Measurements from ENCODE around the gene MCC.

MCC gene

DNA sequence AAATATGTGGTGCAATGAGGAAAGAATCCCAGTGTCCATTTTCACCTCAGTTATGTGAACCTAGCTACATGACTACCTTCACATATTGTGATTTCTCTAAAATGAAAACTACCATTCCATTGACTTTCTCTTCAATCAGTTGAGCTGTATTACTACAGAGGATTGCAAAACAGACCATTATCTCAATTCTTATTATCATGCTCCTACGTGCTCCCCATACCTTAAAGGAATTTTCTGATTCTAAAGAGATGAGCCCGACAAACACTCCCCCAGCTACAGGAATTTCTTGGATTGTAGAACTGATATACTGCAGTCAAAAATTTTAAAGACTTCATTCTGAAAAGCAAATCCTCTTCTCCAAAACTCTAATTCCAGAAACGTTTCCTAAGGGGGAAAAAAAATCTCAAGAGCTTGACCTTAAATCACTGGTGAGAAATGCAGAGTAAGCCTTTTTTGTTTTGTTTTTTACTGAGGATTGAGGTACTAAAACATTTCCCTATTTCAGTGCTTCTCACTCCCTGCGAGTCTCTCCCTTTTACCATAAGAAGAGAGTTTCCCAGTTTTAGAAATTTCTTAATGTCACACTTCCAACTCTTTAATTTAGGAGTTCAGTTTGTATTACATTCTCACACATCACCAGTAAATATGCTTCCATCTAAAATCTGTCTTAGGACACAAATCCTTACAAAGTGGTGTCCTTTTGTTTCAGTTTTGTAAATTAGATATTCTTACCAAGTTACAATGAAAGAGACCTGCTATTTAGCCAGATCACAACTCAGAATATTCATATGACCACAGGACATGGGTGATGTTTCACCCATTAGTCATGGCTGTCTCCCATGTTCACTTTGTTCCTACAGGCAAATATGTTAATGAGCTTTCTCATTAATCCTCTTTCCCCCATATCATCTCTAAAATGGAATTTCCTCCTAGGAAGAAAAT, 257.3 kb downstream of the MCC start:
- DNase-seq (ENCODE audit: low read depth in 2 of 2, low spot score in 1 of 2) = no peak

DNA sequence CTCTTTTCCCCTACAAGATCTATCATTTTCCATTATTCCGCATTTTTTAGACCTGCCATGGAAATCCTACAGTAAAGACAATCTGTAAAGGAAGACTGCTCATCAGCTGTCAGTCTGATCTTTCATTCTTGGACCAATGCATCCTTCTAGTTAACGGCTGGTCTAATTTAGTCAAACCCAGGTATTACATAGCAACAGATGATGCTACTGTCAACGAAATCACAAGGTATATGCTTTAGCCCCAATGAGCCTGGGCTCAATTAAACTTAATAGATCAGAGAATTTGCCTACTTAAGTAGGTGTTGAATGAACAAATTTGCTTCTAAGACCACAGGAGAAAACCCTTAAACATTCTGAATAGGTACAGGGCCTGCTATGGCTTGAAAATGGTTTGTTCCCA, 260.5 kb downstream of the MCC start:
- no peak for DNase-seq (ENCODE audit: low read depth in 2 of 2, low spot score in 1 of 2)

DNA sequence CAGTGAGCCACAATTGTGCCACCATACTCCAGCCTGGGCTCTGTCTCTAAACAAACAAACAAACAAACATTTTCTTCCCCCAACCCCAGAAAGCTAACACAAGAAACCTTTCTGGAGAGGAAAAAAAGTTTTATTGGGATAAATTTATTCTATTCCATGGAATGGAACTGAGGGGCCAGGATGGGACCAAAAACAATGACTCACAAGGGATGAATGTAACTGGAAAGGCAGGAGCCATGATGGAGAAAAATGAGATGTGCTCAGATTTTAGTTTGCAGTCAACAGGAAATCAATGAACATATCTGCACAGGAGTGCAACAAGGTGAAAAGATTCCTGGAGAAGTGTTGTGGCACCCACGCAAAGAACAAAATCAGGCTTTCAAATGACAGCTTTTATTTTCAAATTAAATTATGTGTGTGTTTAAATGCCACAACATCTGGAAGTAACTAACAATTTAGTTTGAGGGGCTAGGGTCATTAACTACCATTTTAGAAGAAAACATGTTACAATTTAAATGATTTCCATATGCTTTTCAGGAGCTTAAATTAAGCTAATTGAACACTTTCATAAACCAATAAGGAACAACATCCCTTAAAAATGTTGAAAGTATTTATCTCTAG, 262.0 kb downstream of the MCC start:
- DNase-seq (ENCODE audit: low read depth in 2 of 2, low spot score in 1 of 2) = no peak

DNA sequence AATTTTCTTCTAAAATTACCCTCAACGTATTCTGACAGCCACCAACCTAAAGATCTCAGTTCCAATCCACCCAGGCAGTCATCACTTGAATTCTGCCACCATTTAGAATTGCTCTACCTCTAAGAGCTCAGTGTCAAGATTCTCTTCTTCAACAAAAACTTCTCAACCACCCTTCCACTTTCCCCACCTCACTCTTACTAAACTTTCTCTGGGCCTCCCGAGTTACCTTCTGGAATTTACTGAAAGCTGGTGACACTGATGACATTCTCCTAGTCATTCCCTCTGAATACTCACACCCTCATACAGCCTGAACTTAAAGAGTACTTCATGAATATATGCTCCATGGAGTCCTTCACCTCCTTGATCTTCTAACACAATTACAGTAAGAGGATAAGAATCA, 263.0 kb downstream of the MCC start:
- DNase-seq (ENCODE audit: low read depth in 2 of 2, low spot score in 1 of 2) = no peak

DNA sequence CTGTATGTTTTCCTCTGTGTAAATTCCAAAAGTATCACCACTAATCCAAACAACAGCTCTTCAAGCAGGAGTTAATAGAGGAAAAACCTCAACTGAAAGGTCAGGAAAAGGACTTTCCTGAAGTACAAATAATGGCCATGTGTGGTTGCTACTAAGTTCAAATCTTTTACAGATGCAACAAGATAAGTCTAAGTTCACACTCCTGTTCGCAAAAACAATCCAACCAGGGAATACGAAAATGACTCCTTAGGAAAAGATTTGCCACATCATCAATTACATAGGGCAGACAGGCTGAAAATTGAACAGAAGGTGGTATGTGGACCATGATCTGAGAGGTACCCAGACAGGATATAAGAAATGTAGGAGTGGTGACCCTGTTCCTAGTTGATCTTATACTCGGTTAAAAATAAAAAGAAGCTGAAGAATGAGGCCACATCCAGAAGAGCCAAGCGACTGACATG, 263.6 kb downstream of the MCC start:
- no peak for DNase-seq (ENCODE audit: low read depth in 2 of 2, low spot score in 1 of 2)

DNA sequence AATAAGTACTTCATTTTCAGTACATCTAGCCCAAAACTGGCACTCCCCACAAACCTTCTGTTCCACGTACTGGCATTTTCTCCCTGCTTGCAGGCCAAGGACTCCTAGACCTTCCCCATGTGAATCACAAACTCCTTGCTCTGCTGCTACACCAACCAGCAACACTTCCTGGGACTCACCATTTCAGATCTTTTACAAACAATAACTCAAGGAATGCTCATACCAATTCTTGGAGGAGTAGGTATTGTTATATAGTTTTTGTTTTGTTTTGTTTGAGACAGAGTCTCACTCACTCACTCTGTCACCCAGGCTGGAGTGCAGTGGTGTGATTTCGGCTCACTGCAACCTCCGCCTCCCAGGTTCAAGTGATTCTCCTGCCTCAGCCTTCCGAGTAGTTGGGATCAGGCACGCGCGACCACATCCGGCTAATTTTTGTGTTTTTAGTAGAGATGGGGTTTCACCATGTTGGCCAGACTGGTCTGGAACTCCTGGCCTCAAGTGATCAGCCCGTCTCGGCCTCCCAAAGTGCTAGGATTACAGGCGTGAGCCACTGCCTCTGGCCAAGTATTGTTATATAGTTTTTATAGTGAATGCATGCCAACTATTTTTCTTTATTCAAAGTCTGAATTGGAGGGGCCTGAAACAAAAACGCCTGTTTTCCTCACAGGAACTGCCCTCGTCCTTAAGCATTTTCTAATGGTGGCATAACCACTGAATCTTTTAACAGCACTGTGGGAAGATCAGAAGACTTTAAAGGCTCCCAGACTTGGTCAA, 264.2 kb downstream of the MCC start:
- no peak for DNase-seq (ENCODE audit: low read depth in 2 of 2, low spot score in 1 of 2)

DNA sequence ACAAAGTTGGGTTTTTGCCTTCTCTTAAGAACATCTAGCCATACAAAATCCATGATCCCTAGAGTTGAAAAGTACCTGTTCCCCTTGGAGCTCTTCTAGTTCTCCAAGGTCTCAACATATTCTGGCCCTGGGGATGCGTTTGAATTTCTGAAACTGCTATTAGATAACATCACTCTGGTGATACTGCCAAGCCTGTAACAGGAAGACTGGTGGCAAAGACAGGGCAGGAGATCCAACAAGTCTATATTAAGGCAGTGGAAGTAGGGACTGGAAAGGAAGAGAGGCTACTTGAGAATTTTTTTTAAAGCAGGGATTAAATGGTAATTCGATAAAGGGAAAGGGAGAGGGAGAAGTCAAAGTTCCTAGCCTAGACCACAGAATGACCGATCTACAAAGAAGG, 264.9 kb downstream of the MCC start:
- DNase-seq (ENCODE audit: low read depth in 2 of 2, low spot score in 1 of 2) = no peak

DNA sequence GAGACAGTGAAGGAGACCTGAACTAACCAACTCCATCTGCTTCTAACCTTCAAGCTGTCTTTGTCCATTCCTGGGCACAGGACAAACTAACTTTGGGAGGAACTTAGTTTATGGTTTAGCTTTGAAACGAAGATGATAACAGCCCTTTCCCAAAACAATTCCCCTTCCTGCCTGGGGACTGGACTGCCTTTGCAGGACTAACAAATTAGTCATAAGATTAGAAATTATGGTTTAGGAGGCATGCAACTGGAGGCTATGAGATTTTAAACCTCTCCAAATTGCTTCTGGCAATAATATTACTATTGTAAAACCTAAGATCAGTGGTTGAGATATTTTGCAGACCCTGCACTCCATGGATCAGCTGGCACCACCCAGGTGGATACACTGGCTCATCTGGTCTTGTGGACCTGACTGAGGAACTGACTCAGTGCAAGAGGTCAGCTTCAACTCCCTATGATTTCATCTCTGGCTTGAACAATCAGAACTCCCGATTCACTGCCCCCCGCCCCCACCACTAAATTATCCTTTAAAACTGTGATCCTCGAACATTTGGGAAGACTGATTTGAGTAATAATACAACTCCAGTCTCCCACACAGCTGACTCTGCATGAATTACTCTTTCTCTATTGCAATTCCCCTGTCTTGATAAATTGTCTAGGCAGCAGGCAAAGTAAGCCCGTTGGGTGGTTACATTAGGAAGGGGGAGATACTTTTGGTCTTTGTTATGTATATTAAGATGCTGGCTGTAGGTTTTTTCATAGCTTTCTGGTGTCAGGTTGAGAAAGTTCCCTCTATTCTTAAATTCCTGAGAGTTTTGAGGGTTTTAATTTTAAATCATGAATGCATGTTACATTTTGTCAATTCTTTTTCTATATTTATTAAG, 266.7 kb downstream of the MCC start:
- DNase-seq (ENCODE audit: low read depth in 2 of 2, low spot score in 1 of 2) = no peak

DNA sequence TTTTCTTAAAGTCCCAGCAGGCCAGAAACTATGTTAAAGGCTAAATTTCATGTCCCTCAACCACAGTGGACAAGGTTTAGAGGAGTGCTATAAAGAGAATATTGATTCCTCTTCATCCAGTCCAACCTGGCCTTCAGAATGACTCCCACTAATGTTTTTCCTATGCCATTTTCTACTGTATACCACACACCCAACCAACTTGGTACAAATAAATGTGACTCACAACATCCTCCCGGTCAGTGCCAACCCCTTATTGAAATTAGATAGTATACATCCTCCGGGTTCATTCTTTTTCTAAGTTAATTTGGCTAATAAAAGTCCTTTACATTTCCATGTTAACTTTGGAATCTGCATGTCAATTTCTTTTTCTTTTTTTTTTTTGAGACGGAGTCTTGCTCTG, 268.6 kb downstream of the MCC start:
- DNase-seq (ENCODE audit: low read depth in 2 of 2, low spot score in 1 of 2) = no peak

DNA sequence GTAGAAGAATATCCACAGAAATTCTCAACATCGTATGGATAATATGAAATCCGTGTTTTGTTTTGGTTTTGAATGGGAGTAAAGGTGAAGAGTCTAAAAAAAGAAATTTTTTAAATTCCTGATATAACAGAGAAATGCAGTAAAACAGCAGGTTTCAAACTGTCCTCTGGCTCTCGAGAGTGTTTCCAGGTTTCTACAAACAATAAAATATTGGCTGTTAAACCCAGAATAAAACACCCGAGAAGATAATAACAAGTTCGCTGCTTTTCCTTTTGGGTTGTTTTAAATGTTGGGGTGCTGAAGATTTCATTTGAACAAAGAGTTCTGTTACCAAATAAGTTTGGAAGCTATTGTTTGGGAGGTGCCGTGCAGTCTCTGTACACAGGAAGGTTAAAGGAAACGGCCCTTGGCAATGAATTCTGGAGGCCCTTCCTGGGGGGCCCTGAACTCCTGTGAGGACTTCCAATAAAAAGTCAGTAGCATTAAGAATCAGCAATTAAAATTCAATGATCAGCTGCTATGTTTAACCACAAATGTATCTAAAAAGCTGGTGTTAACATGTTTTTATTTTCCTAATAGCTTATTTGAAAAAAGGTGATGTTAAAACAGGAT, 269.2 kb downstream of the MCC start:
- no peak for DNase-seq (ENCODE audit: low read depth in 2 of 2, low spot score in 1 of 2)

DNA sequence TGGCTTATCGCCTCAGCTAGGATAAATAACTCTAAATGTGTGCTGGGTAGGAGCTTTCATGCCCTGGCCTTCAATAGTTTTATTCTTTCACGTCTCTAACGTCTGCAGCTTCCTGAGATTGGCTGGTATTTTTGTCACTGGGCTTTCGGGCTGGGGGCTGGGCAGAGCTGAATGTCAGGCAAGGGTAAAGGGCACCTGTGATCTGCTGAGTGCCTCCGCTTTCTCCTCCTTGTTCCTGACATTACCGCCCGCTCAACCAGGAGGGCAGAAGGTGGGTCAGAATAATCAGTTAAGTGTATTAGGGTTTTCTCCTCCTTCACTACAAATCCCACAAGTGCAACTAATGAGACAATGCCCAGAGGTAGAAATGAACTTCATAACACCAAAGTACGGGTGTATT, 270.1 kb downstream of the MCC start:
- DNase-seq (ENCODE audit: low read depth in 2 of 2, low spot score in 1 of 2) = no peak

DNA sequence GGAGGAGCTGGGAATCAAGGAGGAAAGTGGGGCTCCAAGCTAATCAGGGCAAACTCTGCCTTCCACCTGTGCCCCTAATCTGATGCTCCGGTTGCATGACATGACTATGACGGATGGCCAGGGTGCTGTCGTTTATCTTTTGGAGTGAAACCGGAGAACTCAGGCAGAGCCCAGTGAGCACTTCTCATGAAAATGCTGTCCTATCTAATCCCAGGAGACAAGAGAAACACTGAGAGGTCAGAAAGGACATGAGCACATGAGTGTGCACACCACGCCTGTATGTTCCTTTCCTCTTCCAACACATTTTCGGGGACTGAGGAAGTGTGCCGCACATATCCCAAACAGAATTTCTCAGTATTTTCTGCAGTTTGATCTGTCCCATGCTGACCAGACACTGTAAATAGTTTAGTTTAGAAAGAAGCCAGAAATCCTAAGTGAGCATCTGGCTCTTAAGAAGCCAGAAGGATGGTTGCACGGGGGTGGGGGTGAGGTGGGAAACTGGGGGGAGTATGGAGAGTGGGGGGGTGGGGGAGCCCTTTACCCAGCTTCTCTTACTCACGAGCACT, 270.6 kb downstream of the MCC start:
- no peak for DNase-seq (ENCODE audit: low read depth in 2 of 2, low spot score in 1 of 2)

DNA sequence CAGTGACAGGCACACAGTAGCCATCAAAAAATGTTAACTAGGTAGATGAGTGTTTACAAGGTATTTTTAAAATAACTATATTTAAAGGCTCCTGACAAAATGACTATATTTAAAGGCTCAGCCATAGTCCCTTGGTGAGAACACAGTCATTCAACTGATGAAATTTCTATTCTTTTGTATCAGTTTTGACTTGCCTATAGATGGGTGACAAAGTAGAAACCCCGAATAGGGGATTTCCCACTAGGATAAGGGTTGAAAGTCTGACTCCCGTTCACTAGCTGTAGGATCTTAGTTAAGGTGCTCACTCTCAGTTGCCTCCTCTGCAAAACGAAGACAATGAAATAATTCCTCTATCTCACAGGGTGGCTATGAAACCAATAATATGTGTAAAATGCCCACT, 271.7 kb downstream of the MCC start:
- DNase-seq (ENCODE audit: low read depth in 2 of 2, low spot score in 1 of 2) = no peak

DNA sequence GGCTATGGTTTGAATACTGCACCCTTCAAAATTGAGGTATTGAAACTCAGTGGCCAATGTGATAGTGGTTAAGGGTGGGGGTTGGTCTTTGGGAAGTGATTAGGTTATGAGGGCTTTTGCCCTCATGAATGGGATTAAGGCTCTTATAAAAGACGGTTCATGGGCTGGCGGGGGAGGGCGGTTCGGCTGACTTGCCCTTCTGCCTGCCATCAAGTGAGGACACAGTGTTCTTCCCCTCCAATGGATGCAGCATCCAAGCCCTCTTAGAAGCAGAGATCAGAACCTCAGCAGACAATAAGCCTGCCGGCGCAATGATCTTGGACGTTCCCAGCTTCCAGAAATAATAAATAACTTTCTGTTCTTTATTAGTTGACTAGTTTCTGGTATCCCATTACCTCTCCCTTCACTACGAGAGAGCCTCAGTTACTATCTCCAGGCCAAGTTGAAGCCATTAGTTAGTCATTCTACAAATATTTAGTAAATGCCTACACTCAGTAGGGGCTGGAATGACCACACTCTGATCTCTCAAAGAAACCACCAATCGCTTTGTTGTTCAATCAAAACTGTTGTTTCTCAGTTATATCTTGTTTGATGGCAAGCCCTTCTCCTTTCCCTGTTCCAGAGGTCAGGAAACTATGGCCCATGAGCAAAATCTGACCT, 272.7 kb downstream of the MCC start:
- no peak for DNase-seq (ENCODE audit: low read depth in 2 of 2, low spot score in 1 of 2)

DNA sequence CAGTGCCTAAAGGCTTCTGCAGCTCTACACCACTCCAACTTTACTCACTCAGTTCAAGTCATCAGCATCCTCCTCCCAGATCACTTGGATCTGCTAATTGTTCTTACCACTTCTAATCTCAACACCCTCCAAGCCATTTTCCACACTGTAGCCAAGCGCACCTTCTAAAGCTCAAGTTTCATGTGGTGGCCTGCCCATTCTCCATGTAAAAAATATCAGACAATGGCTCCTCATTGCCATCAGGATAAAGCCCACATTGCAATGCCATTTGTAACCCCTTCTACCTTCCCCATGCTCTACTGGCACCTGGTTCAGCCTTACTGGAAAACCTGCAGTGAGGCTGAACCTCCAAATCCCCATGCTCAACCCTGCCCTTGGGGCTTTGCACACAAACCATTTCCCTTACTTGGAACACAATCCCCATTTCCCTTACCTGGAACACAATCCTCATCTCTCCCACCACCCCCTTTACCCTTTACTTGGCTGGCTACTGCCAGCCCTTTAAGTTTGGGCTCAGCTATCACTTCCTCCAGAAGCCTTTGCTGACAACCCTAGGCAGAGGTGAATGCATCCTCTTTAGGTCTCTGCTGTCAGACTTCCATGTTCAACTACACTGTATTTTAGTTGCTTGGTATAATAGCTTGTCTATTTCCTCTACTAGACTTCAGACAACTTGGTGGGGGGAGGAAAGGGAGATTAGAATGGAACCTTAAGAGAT, 273.5 kb downstream of the MCC start:
- DNase-seq (ENCODE audit: low read depth in 2 of 2, low spot score in 1 of 2) = no peak

DNA sequence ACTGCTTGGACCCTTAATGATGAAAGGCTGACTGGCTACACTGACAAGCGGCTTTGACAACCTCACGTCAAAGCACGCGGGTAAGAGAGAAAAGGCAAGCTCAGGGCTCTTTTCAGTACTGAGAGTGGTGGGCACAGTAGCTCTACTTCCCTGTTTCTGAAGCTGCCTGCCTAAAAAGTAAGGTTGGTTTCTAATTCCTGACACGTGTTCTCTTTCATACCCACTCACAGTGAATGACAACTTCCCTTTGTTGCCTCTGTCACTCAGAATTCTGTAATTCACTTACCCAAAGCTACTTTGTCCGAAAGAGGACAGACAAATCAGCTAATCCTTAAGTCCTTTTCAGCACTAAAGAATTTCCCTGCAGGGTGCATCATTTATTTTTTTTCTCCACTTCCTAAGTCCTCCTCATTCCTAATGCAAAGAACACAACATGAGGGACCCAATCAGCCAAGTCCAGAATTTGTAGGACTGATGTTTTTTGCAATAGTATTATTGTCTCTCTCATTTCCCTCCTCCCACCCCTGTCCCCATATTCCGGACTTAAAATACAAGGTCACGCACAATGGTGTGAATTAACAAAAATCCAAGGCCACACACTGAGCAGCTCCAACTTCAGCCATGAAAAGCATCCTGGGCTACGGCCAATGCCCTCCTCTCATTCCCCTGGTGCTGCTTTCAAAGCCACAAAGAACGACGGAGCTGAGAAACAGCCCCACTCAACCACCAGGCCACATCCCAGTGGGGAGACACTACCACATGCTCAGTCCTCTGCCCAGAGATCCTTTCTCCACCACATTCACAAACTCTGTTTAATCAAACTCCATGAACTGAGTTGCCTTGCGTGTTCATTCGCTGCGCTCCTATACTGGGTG, 274.5 kb downstream of the MCC start:
- no peak for DNase-seq (ENCODE audit: low read depth in 2 of 2, low spot score in 1 of 2)

DNA sequence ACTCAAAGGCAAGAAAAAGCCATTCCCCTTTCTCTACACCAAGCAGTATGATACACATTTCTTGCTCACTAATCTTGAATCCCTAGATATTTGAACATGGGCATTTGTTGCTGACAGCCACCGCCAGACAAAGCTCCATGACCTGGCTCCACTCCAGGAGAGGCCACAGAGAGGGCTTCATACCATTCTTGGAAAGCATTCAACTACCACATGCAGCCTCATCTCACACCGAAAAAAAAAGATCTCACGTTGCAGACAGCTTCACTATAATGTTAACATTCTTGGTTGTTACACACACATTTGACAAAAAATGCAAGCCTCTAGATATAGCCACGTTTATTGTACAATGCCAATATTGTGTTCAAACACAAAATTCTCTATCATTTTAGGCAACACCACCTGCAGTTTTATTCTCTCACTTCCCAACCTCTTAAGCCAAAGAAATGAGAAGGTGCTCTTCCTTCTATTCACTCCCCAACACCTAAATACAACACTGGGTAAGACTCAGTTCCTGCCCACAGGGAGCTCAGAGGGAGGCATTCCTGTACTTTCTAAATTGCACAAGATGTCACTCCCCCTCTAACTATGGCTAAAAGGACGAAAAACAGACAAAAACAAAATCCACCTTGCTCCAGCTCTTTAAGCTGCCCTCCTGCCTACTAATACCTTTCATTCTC, 275.9 kb downstream of the MCC start:
- DNase-seq (ENCODE audit: low read depth in 2 of 2, low spot score in 1 of 2) = no peak

Data from stimulated activated CD8-positive, alpha-beta memory T cell treated with anti-CD3 and anti-CD28 coated beads, Interleukin-4, amount 100 ng/mL, for 4 hours (primary cell).